WTC11 (cell line): ENCODE results near the gene HRNR.
"Not testable (repeated sequence)": the region's sequence is repeated elsewhere in the genome, so short reads cannot be mapped to it uniquely, and the experiment has no call there.

Experiments
- ATF3 ChIP-seq: sonication (generic); formaldehyde crosslinking; conservative IDR thresholded peaks from 2 replicates; pipeline ENCODE4 v1.8.1; 2022; ENCODE audit warnings: mild to moderate bottlenecking, missing genetic modification reagents
- KAT7 ChIP-seq: sonication (generic); formaldehyde crosslinking; IDR thresholded peaks from 2 replicates; pipeline ENCODE4 v1.8.1; 2023; ENCODE audit warnings: missing genetic modification reagents, mild to moderate bottlenecking, borderline replicate concordance
- NFYB ChIP-seq: sonication (generic); formaldehyde crosslinking; conservative IDR thresholded peaks from 2 replicates; pipeline ENCODE4 v1.8.0; 2022; ENCODE audit warnings: low read depth, missing genetic modification reagents
- SP1 ChIP-seq: sonication (generic); formaldehyde crosslinking; conservative IDR thresholded peaks from 2 replicates; pipeline ENCODE4 v1.8.1; 2022; ENCODE audit warnings: missing genetic modification reagents
- STAT6 ChIP-seq: sonication (generic); formaldehyde crosslinking; conservative IDR thresholded peaks from 2 replicates; pipeline ENCODE4 v1.8.1; 2023; ENCODE audit warnings: mild to moderate bottlenecking, low read depth, missing genetic modification reagents, moderate library complexity
- TP53 ChIP-seq: sonication (generic); formaldehyde crosslinking; IDR thresholded peaks from 2 replicates; pipeline ENCODE4 v1.8.1; 2023; ENCODE audit warnings: mild to moderate bottlenecking, missing genetic modification reagents
- TF ChIP-seq, protein P1 (sequence below): fragments of 200-600 bp; IDR thresholded peaks from 2 replicates; pipeline ENCODE4 v1.8.0; 2022; ENCODE audit warnings: antibody characterized with exemption

GRCh38 chr1:152214911-152215310 lies 9.1 kb downstream of the HRNR start:
- TF ChIP-seq KAT7; NFYB (CRISPR knock-in tag); SP1 (CRISPR knock-in tag); ATF3; TP53 (CRISPR knock-in tag); STAT6 (CRISPR knock-in tag): not testable (repeated sequence)
- TF ChIP-seq, protein P1, sequence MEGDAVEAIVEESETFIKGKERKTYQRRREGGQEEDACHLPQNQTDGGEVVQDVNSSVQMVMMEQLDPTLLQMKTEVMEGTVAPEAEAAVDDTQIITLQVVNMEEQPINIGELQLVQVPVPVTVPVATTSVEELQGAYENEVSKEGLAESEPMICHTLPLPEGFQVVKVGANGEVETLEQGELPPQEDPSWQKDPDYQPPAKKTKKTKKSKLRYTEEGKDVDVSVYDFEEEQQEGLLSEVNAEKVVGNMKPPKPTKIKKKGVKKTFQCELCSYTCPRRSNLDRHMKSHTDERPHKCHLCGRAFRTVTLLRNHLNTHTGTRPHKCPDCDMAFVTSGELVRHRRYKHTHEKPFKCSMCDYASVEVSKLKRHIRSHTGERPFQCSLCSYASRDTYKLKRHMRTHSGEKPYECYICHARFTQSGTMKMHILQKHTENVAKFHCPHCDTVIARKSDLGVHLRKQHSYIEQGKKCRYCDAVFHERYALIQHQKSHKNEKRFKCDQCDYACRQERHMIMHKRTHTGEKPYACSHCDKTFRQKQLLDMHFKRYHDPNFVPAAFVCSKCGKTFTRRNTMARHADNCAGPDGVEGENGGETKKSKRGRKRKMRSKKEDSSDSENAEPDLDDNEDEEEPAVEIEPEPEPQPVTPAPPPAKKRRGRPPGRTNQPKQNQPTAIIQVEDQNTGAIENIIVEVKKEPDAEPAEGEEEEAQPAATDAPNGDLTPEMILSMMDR: not testable (repeated sequence)
